Measurements from ENCODE around the gene HMHB1. TPM values are rescaled to one million over a fixed set of nuclear protein-coding genes. Genes with fewer than 3 reads are reported as not detected.
"Not testable (repeated sequence)": the region's sequence is repeated elsewhere in the genome, so short reads cannot be mapped to it uniquely, and the experiment has no call there.

The HMHB1 gene
- total RNA-seq, 1 experiment from 2014 or later: not detected

GRCh38 chr5:143801252-143801939 is 10.6 kb upstream of the HMHB1 start:
- no peak for DNase-seq (ENCODE audit: low spot score)

GRCh38 chr5:143805861-143806260 is 6.1 kb upstream of the HMHB1 start:
- no peak for DNase-seq (ENCODE audit: low spot score)

- no peak for DNase-seq (ENCODE audit: low spot score)
Observed at GRCh38 chr5:143806579-143806978, 5.4 kb upstream of the HMHB1 start.

- no peak for DNase-seq (ENCODE audit: low spot score)
Observed at GRCh38 chr5:143807401-143807800, 4.6 kb upstream of the HMHB1 start.

DNA sequence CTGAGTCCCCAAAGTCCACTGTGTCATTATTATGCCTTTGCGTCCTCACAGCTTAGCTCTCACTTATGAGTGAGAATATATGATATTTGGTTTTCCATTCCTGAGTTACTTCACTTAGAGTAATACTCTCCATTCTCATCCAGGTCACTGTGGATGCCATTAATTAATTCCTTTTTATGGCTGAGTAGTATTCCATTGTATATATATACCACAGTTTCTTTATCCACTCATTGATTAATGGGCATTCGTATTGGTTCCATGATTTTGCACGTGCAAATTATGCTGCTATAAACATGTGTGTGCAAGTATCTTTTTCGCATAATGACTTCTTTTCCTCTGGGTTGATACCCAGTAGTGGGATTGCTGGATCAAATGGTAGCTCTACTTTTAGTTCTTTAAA is 4.4 kb downstream of the HMHB1 start:
- DNase-seq (ENCODE audit: low spot score): not testable (repeated sequence)

- DNase-seq (ENCODE audit: low spot score): no peak
Observed at GRCh38 chr5:143819716-143820115, 7.8 kb downstream of the HMHB1 start.

- DNase-seq (ENCODE audit: low spot score): no peak
Observed at GRCh38 chr5:143820451-143820850, 8.5 kb downstream of the HMHB1 start.

- peak; percentile 77 for DNase-seq (ENCODE audit: low spot score)
Observed at GRCh38 chr5:143824851-143825720, 13.1 kb downstream of the HMHB1 start.

DNA sequence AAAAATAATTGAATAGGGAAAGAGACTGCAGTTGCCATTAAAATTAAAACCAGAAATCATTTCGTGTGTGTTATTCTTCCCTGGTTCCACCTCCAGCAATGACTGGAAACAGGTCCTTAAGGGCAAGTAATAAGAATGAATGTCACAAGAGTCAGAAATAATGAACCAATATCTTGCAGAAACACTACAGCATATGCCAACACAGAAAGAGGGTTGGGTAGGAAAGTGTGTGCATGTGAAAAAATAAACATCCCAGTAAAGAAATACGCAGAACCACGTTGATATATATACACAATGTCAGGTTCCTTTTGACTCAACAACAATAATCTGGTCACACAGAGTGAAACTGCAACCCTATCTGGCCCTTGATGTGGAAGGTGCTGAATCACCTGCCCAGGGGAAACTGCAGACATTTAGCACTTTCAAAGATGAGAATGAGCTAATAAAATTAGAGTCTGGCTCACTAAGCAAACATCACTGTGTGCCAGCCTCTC is 15.0 kb downstream of the HMHB1 start:
- no peak for DNase-seq (ENCODE audit: low spot score)

DNA sequence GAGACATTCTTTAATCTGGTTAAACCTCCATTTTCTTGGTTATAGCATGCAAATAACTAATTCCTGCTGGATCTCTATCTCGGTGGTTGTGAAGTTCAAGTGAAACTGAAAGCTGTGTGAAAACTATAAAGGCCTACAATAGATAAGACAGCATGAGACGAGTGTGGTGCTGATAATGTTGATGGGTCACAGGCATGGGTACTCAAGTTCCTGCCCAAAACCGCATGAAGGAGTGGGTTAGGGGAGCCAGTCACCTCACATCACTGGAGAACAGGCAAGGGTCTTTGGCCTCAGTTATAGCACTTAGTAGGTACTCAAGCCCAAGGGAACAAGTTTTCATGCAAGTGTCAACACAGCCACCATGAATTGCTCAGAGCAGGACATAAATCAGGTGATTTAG is 16.7 kb downstream of the HMHB1 start:
- no peak for DNase-seq (ENCODE audit: low spot score)

- DNase-seq (ENCODE audit: low spot score): no peak
Observed at GRCh38 chr5:143833177-143833576, 21.2 kb downstream of the HMHB1 start.

DNA sequence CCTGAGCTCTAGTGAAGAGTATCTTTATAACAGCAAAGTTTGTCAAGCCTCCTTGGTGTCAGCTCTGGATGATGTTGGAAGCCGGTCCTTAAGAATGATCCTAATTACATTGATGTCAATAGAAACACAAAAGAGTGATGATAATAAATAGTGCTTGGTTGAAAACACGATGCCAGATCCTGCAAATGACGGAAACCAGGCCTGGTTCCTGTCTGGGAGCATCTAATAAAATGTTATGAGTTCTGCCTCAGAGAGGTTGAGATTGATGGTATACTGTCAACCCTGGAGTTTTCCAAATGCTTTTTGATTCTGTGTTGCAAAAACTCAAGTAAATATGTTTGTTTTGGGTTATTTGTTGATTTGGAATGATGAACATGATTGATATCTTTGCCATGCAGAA is 23.3 kb downstream of the HMHB1 start:
- DNase-seq (ENCODE audit: low spot score): no peak

GRCh38 chr5:143836161-143836725 is 24.3 kb downstream of the HMHB1 start:
- no peak for DNase-seq (ENCODE audit: low spot score)

DNA sequence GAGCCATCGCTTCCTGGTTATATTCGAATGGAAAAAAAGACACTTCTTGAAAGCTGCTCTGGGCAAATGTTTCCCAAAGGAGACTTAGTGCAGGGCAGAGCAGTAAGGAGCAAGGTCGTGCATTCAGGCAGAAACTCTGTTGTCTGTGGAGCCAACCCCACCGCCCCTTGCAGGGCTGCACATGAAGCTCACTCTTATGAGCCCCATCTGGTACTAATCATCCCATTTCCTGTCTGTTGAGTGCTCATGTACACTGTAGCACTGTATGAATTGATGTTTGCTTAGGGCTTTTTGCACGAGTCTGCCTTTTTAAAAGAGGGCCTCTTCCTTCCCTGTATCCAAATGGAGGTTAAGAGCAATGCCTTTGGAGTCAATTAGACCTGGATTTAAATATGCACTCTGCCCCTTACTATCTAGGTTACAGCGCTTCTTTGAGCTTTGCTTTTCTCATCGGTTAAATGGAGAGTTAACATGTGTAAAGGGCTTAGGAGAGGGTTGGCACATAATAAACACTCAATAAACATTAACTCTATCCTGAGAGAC is 25.4 kb downstream of the HMHB1 start:
- no peak for DNase-seq (ENCODE audit: low spot score)

DNA sequence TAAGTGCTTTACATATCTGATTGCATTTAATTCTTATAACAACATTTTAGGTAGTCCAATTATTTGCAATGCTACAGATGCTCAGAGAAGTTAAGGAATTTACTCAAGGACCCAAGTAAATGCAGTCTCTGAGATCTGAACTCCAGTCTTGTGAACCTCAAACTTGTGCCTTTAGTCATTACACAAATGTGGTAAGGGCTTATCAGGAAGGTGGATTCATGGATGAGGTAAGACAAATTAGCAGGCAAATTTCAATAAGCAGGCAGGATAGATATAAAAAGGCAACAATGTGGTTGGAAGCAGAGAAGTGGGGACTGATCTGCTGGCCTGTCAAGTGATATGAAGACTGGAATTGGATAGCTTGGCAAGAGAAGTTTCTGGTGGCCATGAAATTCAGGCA is 29.5 kb downstream of the HMHB1 start:
- no peak for DNase-seq (ENCODE audit: low spot score)

DNA sequence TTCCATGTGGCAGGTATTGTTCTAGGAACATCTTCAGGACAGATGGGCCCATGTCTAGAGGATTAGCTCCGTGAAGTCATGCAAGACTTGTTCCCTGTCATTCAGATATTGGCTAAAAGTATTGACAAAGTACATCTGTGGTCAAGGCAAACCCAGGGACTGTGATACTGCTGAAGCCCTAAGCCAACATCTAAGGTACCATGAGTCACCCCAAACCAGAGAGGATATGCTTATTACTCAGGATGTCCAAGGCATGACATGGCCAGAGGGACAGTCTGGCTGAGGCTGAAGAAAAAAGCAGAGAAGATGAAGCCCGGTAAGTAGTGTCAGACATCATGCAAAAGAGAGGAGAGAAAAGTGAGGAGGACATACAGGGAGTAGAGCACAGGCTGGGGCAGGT is 31.0 kb downstream of the HMHB1 start:
- DNase-seq (ENCODE audit: low spot score): no peak

- DNase-seq (ENCODE audit: low spot score): no peak
Observed at GRCh38 chr5:143843461-143843860, 31.5 kb downstream of the HMHB1 start.

DNA sequence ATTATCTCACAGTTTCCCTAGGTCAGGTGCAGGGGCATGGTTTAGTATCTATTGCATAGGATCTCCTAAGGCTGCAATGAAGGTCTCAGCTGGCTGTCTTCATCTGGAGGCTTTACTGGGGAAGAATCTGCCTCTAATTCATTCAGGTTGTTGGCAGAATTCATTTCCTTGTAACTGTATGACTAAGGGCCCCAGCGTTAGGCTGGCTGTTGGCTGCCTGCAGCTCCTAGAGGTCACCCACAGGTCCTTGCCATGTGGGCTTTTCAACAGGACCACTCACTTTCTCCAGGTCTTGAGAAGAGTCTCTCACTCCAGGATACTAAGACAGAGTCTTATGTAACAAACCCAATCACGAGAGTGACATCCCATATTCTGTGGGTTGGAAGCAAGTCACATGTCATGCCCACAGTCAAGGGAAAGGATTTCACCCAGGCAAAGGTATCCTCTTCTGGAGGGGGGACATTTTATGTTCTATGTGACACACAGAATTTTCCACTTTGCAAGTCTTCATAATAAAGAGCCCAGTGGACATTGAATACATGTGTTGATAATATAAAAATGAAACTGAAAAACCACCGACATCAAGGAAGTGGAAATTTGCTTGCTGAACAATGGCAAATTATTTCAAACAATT is 38.2 kb downstream of the HMHB1 start:
- DNase-seq (ENCODE audit: low spot score): no peak

GRCh38 chr5:143851383-143851782 is 39.4 kb downstream of the HMHB1 start:
- no peak for DNase-seq (ENCODE audit: low spot score)

GRCh38 chr5:143860211-143860610 is 48.2 kb downstream of the HMHB1 start:
- DNase-seq (ENCODE audit: low spot score): no peak

- DNase-seq (ENCODE audit: low spot score): no peak
Observed at GRCh38 chr5:143862271-143862670, 50.3 kb downstream of the HMHB1 start.
